Thyroid gland (tissue), 4 donors: ENCODE data around the gene ABHD2. TPM values are rescaled to one million over a fixed set of nuclear protein-coding genes. Genes with fewer than 3 reads are reported as not detected.
A peak's percentile ranks its signal among the peaks of the same experiment; 100 is the strongest.
"Not testable (repeated sequence)": the region's sequence is repeated elsewhere in the genome, so short reads cannot be mapped to it uniquely, and the experiment has no call there.

Experiments
- DNase-seq, 2 donors: peaks; one replicate each; pipeline ENCODE4 v3.0.0-alpha.2; 2019
- H3K27ac ChIP-seq, 3 donors: fragments of 200-600 bp; sonication (generic); 1 replicate in 2 of 3; 2 replicates in 1 of 3; pipeline ENCODE4 v1.5.1; 2016 to 2019; ENCODE audit warnings: mild to moderate bottlenecking in 1 of 3, moderate library complexity in 1 of 3
- H3K27me3 ChIP-seq: fragments of 200-600 bp; sonication (generic); one replicate; pipeline ENCODE4 v1.5.1; 2019
- H3K36me3 ChIP-seq, 2 donors: fragments of 200-600 bp; sonication (generic); one replicate each; pipeline ENCODE4 v1.5.1; 2016 to 2019
- H3K4me1 ChIP-seq, 2 donors: fragments of 200-600 bp; sonication (generic); one replicate each; pipeline ENCODE4 v1.5.1; 2017 to 2019
- H3K4me3 ChIP-seq, 3 donors: fragments of 200-600 bp; sonication (generic); replicated peaks in 1 of 3; 1 replicate in 2 of 3; 2 replicates in 1 of 3; pipeline ENCODE4 v1.5.1; 2016; ENCODE audit warnings: mild to moderate bottlenecking in 1 of 3
- H3K9me3 ChIP-seq: fragments of 200-600 bp; sonication (generic); one replicate; pipeline ENCODE4 v1.5.1; 2017
- POLR2A ChIP-seq, 2 donors: fragments of 450-650 bp; IDR thresholded peaks; one replicate each; pipeline ENCODE4 v1.6.1; 2017; ENCODE audit warnings: antibody characterized with exemption in 2 of 2, mild to moderate bottlenecking in 2 of 2, moderate library complexity in 1 of 2
- WGBS, 2 donors: methylation state at CpG; one replicate each; pipeline ENCODE4 v1.1.5; 2017; 5-methylcytosine and 5-hydroxymethylcytosine counted together
- intact Hi-C: fragments of 100-400 bp; cut with DNase I; formaldehyde crosslinking; loops from one replicate; pipeline ENCODE4 v1.15.1; 2023
- total RNA-seq, 4 donors: library from RNA; depleted of rRNA; stranded (reverse); fragments of >200 nt; gene quantifications; one replicate each; pipeline ENCODE4 v1.2.3, GENCODE V29; 2016
- TF ChIP-seq, protein P1 (sequence below), 6 experiments: fragments of 200-600 bp in 3 of 6; fragments of 450-650 bp in 3 of 6; sonication (generic) in 3 of 6; IDR thresholded peaks; one replicate each; pipeline ENCODE4 v1.5.1; 2016 to 2019; ENCODE audit warnings: antibody characterized with exemption in 6 of 6, mild to moderate bottlenecking in 2 of 6, inconsistent platforms in 1 of 6, moderate library complexity in 1 of 6

The ABHD2 gene
- total RNA-seq, 4 donors from 2014 or later, result 52.0 to 74.4 (median 66.2) TPM

DNA sequence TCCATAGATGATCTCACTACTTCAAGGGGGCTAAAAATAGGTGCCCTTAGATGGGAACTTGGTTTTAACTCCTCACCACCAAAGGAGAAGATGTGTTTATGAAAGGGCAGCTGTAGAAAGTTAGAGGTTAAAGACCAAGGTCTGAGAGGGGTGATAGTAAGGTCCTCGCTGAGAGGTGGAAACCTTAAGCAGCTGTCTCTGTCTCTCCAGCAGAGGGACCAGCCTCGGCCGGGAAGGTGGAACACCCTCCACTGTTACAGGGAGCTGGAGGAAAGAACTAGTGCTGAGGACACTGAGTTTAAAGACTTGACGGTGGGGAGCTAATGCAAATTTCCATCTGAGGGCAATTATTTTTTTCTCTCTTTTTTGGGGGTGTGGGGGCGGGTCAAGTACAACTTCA is 142.0 kb downstream of the ABHD2 start:
- Histone ChIP-seq H3K9me3 (no peaks in the 10 kb centered on the region), H3K4me1 (no peaks in the 10 kb centered on the region), H3K4me3 (no peak overlapping the region), H3K27ac (no peak overlapping the region), H3K36me3 (no peaks in the 10 kb centered on the region), H3K27me3 (no peaks in the 10 kb centered on the region)
- WGBS, 2 donors, result 39 to 44% methylated on average over 5 of the region's 5 CpGs
- no peak for DNase-seq
- TF ChIP-seq POLR2A (IDR thresholded peaks at IDR 0.05), result no peak
- TF ChIP-seq, protein P1, sequence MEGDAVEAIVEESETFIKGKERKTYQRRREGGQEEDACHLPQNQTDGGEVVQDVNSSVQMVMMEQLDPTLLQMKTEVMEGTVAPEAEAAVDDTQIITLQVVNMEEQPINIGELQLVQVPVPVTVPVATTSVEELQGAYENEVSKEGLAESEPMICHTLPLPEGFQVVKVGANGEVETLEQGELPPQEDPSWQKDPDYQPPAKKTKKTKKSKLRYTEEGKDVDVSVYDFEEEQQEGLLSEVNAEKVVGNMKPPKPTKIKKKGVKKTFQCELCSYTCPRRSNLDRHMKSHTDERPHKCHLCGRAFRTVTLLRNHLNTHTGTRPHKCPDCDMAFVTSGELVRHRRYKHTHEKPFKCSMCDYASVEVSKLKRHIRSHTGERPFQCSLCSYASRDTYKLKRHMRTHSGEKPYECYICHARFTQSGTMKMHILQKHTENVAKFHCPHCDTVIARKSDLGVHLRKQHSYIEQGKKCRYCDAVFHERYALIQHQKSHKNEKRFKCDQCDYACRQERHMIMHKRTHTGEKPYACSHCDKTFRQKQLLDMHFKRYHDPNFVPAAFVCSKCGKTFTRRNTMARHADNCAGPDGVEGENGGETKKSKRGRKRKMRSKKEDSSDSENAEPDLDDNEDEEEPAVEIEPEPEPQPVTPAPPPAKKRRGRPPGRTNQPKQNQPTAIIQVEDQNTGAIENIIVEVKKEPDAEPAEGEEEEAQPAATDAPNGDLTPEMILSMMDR (IDR thresholded peaks at IDR 0.05), result no peak
- intact Hi-C loops, result no loop called here

DNA sequence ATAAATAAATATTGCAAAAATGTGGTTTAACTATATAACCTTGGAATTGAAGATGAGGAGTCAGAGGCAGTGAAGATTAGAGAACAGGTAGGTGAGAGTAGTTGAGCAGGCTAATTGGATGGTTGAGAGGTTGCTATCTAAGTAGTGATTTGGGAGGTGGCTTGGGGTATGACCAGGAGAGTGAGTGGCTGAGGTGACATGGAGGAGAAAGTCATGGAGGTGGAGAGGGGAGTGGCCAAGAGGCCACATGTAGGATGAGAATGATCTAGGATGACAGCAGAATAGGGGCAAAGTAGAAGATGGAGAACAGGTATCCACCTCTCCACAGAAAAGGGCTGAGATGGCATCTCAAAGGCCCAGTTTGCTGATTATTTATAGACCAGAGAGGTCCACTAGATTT is 143.6 kb downstream of the ABHD2 start:
- H3K4me1 ChIP-seq, result no peaks in the 10 kb centered on the region
- no peak overlapping the region for H3K4me3 ChIP-seq
- H3K27me3 ChIP-seq, result no peaks in the 10 kb centered on the region
- DNase-seq, result no peak
- no peaks in the 10 kb centered on the region for H3K9me3 ChIP-seq
- H3K36me3 ChIP-seq, result no peaks in the 10 kb centered on the region
- intact Hi-C loops, result no loop called here
- H3K27ac ChIP-seq, result no peak overlapping the region
- TF ChIP-seq POLR2A (IDR thresholded peaks at IDR 0.05), result no peak
- TF ChIP-seq, protein P1 (IDR thresholded peaks at IDR 0.05), result no peak

DNA sequence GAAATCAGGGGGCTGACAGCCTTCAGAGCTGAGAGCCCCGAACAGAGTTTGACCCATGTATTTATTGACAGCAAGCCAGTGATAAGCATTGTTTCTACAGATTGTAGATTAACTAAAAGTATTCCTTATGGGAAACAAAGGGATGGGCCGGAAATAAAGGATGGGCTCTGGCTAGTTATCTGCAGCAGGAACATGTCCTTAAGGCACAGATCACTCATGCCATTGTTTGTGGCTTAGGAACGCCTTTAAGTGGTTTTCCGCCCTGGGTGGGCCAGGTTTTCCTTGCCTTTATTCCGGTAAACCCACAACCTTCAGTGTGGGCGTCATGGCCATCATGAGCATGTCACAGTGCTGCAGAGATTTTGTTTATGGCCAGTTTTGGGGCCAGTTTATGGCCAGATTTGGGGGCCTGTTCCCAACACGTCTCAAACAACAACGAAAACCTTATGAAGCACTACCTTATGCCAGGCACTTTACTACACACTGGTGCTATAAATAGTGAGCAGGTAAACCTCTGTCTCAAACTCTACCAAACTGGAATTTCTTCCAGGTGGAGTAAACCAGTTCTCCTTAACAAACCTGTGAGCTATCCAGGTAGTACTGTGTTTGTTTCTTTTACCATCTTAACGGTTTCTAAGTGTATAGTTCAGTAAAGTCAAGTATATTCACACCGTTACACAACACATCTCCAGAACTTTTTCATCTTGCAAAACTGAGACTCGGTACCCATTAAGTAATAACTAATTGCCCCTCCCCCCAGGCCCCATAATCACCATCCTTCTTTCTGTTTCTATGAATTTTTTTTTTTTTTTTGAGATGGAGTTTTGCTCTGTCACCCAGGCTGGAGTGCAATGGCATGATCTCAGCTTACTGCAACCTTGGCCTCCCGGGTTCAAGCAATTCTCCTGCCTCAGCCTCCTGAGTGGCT is 151.9 kb downstream of the ABHD2 start:
- 79 to 80% methylated on average over 12 of the region's 12 CpGs for WGBS, 2 donors
- not testable (repeated sequence) for H3K27me3 ChIP-seq, H3K4me1 ChIP-seq, H3K36me3 ChIP-seq, DNase-seq, H3K4me3 ChIP-seq, H3K27ac ChIP-seq, H3K9me3 ChIP-seq
- intact Hi-C loops, result loop anchor here (10.0 kb wide), 1 partner anchor 345 kb away; the partner anchor contains the start of gene HAPLN3

DNA sequence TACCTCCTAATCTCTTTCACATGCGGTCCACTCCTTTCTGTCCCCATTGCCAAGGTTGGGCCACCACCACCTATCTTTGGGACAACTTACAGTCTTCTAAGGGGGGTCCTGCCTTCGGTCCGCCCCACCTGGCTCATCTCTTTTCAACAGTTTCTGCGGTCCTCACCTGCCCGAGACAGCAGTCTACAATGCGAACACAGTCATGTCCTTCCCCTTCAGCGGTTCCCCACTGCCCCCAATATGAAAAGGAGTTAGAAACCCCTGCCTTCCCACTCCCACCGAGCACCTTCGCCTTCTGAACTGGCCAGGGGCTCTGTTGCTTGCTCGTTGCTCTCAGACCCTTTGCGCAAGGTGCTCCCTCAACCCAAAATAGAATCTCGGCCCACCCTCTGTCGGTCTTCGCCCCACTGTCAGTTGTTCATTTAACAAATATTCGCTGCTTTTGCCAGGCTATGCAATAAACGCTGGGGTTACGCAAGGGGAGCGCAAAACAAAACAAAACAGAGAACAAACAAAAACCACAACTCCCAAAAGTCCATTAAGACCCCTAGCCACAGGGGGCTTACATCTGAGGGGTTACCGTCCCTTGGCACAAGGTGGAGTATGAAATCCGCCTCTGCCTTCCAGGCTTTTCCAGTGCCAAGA is 154.9 kb downstream of the ABHD2 start:
- TF ChIP-seq, protein P1 (IDR thresholded peaks at IDR 0.05), result no peak
- TF ChIP-seq POLR2A (IDR thresholded peaks at IDR 0.05), result no peak
- Histone ChIP-seq H3K27me3 (no peaks in the 10 kb centered on the region), H3K4me3 (peak overlapping the region; percentile 11 to 61 (median 44)), H3K4me1 (peaks cover 8% of the 10 kb centered on the region in 2 donors), H3K27ac (no peak overlapping the region), H3K36me3 (no peaks in the 10 kb centered on the region), H3K9me3 (no peaks in the 10 kb centered on the region)
- DNase-seq, result peak in 1 of 2 donors; percentile 3
- WGBS, 2 donors, result 31% methylated on average over 20 of the region's 20 CpGs
- intact Hi-C loops, result loop anchor here (10.0 kb wide), 1 partner anchor 348 kb away; the partner anchor contains the start of gene HAPLN3

DNA sequence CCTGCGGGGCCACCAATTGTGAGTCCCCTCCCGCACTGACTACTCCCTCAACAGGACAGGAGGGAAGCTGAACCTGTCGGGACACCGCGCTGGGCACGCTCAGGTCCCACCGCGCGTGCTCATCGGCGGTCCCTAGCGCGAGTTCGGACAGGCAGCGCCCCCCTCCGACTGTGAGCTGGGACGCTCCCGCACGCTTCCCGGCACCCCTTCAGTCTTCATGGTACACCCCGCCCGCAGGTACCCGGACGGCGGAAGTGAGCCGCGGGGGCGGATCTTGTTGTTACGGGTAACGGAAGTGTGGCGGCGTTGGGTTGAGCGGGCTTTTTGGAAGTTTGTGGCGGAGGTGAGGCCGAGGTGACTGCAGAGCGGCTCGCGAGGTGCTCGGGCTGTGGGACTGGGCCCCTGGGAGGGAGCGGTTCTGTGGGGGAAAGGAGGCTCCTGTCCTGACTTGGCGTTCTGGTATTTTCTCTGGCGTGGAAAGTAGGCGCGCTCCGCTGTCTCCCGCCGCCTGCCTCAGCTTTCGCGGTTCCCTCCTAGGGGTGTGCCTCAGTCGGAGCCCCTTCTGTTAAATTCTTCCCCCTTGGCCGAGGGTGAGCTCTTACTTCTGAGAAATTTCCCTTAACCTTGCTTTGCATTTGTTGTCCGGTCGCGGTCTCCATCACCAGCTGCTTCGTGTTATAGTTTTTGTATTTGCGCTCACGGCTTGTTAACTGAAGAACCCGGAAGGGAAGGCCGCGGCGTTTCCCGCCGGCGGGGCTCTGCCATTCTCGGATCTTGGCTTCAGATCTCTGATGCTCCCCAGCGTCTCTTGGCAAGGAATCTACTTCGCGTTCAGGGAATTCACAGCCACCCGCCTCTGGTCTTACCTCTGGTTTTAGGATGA is 155.7 kb downstream of the ABHD2 start, which contains the start of gene FANCI:
FANCI (plus strand) TSS at position 289 of the 883 bp plus-strand sequence. CDS start 3,669 bp downstream, outside the sequence.
- peak within 1 kb of the TSS; percentile 11 to 61 (median 44) for H3K4me3 ChIP-seq
- intact Hi-C loops, result loop anchor here (10.0 kb wide), 1 partner anchor 349 kb away; the partner anchor contains the start of gene HAPLN3
- WGBS, 2 donors, result 0% methylated on average over 31 to 43 of the region's 69 CpGs
- no peaks in the 10 kb centered on the region for H3K9me3 ChIP-seq
- peaks cover 8% of the 10 kb centered on the region in 2 donors for H3K4me1 ChIP-seq
- no peak within 1 kb of the TSS for H3K27ac ChIP-seq
- no peaks in the 10 kb centered on the region for H3K27me3 ChIP-seq
- peak in 1 of 2 donors; percentile 55 for TF ChIP-seq POLR2A (IDR thresholded peaks at IDR 0.05)
- TF ChIP-seq, protein P1 (IDR thresholded peaks at IDR 0.05), result peak in 5 of 6 experiments; percentile 29 to 53 (median 38)
- DNase-seq, result peak; percentile 96 to 98
- H3K36me3 ChIP-seq, result no peaks in the 10 kb centered on the region
